ENCODE results near the gene CLEC2L.

Gene CLEC2L

DNA sequence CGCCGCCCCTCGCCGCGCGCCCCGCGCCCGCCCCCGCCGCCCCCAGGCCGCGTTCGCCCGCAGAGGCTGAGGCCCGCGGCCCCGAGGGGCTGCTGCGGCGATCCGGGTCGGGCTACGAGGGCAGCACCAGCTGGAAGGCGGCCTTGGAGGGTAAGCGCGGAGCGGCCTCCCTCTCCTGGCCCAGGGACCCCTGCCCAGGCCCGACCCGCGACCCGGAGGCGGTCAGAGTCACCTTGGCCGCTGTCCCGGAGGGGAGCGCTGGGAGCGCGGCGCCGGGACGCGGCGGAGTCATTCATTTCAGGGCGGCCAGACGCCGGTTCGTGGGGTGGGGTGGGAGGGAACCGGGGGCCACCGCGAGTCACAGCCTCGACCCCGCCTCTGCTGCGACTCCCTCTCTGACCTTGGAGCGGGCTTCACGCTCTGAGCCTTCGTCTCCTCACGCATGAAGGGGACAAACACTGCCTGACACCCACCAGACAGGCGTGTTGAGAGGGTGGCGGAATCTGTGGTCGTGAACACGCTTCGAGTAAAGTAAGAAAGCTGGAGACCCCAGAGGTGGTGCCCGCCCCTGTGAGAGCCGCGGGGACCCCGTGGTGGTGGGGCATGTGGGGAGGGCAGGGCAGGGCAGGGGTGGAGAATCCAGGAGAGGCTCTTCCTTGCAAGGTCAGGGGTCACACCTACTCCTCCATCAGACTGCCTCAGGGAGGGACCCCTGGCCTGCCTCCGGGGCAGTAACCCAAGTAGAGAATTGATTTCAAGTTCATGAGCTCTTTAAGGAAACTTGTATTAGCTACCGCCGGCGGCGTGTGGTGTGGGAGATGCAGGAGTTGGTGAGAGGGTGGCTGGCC lies 707 bp downstream of the CLEC2L start:
- H3K9ac ChIP-seq (ENCODE audit: low read depth, low read length), result no peak overlapping the region
- H3K9me3 ChIP-seq (ENCODE audit: insufficient read depth, low read depth, low read length), result no peaks in the 10 kb centered on the region
- no peaks in the 10 kb centered on the region for H3K4me1 ChIP-seq (ENCODE audit: insufficient read depth, low read length)
- peaks cover 56% of the 10 kb centered on the region for H3K27me3 ChIP-seq (ENCODE audit: insufficient read depth, low read length)
- peak overlapping the region; percentile 42 for H3K4me3 ChIP-seq (ENCODE audit: low read length)
- H3K36me3 ChIP-seq (ENCODE audit: insufficient read depth, low read length), result no peaks in the 10 kb centered on the region
- 24% methylated on average over 70 of the region's 70 CpGs for WGBS
- H3K27ac ChIP-seq (ENCODE audit: low read depth, low read length), result no peak overlapping the region

DNA sequence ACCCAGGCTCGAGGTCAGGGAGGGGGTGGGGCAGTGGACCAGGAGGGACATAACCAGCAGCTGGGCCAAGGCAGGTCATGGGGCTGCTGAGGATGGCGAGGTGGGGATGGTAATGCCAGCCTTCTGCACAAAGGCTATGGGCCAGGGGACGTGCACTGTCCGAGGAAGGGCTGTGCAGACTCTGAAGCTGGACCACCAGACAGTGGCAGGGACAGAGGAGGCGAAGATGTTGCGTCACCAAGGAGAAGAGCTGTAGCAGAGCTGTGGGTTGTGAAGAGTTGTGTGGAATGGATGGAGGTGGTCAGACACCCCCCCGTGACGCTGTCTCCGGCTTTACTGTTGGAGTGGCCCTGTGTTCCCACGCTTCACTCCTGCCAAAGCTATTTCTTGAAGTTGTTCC lies 1.8 kb downstream of the CLEC2L start:
- Histone ChIP-seq H3K27ac (ENCODE audit: low read depth, low read length) (no peak overlapping the region), H3K9me3 (ENCODE audit: insufficient read depth, low read depth, low read length) (no peaks in the 10 kb centered on the region), H3K4me3 (ENCODE audit: low read length) (no peak overlapping the region), H3K4me1 (ENCODE audit: insufficient read depth, low read length) (no peaks in the 10 kb centered on the region), H3K27me3 (ENCODE audit: insufficient read depth, low read length) (peaks cover 56% of the 10 kb centered on the region), H3K36me3 (ENCODE audit: insufficient read depth, low read length) (no peaks in the 10 kb centered on the region), H3K9ac (ENCODE audit: low read depth, low read length) (no peak overlapping the region)
- WGBS, result 92% methylated on average over 10 of the region's 10 CpGs

DNA sequence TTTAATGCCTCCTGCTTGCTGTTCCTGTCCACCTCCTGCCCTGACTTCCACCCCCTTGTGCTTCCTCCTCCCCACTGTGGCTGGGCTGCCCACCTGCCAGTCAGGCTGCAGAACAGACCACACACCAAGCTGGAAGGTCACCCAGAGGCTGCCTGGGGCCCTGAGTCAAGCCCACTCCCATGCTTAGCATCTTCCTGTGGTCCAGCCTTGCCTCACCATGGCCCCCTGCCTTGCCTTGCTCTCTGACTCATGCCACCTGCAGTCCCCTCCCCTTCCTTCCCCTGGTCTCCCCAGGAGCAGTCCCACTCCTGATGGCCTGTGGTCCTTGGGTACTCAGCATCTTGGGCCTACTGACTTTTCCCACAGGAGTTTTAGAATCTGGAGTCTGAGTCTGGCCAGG lies 2.3 kb downstream of the CLEC2L start:
- no peaks in the 10 kb centered on the region for H3K4me1 ChIP-seq (ENCODE audit: insufficient read depth, low read length)
- no peak overlapping the region for H3K27ac ChIP-seq (ENCODE audit: low read depth, low read length)
- H3K9me3 ChIP-seq (ENCODE audit: insufficient read depth, low read depth, low read length), result no peaks in the 10 kb centered on the region
- H3K36me3 ChIP-seq (ENCODE audit: insufficient read depth, low read length), result no peaks in the 10 kb centered on the region
- peaks cover 56% of the 10 kb centered on the region for H3K27me3 ChIP-seq (ENCODE audit: insufficient read depth, low read length)
- H3K4me3 ChIP-seq (ENCODE audit: low read length), result no peak overlapping the region
- no peak overlapping the region for H3K9ac ChIP-seq (ENCODE audit: low read depth, low read length)

DNA sequence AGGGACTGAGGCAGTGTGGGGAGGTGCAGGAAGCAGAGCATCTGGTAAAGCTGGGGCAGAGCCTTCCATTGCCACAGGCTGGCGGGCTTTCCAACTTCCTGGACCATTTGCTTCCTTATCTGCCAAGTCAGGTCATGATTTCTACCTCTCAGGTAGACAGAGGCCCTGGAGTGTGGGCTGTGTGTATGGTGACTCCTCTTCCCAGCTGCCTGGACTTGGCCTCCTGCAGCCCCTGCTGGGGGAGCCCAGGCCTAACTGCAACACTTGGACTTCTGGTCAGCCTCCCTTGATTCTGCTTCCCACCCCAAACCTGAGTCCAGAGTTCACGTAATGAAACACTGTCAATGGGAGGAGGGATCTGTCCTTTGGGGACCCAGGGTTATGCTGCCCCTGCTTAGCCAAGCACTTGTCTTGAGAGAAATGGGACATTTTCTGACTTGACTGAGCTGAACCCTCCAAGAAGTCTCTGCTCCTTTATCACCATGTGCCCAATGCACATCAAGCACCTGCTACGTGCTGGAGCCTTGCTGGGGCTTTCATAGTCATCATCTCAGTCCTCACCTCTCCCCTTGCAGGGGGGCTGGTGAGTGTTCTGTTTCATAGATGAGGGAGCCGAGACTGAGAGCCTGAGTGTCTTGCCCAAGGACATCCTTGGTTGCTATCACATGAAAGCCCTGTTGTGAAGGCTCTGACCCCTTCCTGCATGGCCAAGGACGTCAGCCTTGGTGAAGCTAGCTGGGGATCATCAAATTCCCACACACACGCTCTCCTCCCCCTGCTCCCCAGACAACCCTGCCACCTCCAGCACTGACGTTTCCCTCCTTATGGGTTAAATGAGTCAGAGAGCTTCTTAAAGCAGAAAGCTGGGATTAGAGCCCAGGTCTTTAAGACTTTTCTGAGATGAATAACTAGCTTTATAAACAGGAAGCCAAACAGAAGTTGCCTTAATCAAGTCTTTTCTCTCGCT lies 3.4 kb downstream of the CLEC2L start:
- peaks cover 47% of the 10 kb centered on the region for H3K27me3 ChIP-seq (ENCODE audit: insufficient read depth, low read length)
- WGBS, result 83% methylated on average over 8 of the region's 8 CpGs

DNA sequence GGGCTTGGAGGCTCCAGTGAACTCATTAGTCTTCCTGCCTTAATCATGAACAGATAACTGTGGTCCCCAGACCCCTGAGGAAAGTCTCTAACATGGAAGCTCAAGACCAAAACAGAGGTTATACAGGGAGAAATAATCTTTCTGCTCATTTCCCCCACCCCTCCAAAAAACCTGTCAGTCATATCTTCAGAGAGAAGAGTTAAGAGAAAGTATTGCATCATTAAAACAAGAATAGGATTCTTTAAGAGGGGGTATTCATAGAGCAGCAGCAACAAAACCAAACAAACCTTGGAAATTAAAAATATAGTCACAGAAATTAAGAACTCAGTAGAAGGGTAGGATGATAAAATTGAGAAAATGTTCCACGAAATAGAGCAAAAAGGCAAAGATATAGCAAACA lies 7.6 kb downstream of the CLEC2L start:
- no peak overlapping the region for H3K9ac ChIP-seq (ENCODE audit: low read depth, low read length)
- H3K4me1 ChIP-seq (ENCODE audit: insufficient read depth, low read length), result no peaks in the 10 kb centered on the region
- H3K36me3 ChIP-seq (ENCODE audit: insufficient read depth, low read length), result no peaks in the 10 kb centered on the region
- no peak overlapping the region for H3K27ac ChIP-seq (ENCODE audit: low read depth, low read length)
- no peaks in the 10 kb centered on the region for H3K9me3 ChIP-seq (ENCODE audit: insufficient read depth, low read depth, low read length)
- H3K4me3 ChIP-seq (ENCODE audit: low read length), result no peak overlapping the region
- H3K27me3 ChIP-seq (ENCODE audit: insufficient read depth, low read length), result peaks cover 8% of the 10 kb centered on the region
- WGBS, result 88% methylated on average over 1 of the region's 1 CpG

More for the DNA sequence above, 3.4 kb downstream of the CLEC2L start:
- no peak overlapping the region for H3K27ac ChIP-seq (ENCODE audit: low read depth, low read length)
- no peak overlapping the region for H3K9ac ChIP-seq (ENCODE audit: low read depth, low read length)
- no peak overlapping the region for H3K4me3 ChIP-seq (ENCODE audit: low read length)
- H3K9me3 ChIP-seq (ENCODE audit: insufficient read depth, low read depth, low read length), result no peaks in the 10 kb centered on the region
- H3K4me1 ChIP-seq (ENCODE audit: insufficient read depth, low read length), result no peaks in the 10 kb centered on the region
- H3K36me3 ChIP-seq (ENCODE audit: insufficient read depth, low read length), result no peaks in the 10 kb centered on the region

DNA sequence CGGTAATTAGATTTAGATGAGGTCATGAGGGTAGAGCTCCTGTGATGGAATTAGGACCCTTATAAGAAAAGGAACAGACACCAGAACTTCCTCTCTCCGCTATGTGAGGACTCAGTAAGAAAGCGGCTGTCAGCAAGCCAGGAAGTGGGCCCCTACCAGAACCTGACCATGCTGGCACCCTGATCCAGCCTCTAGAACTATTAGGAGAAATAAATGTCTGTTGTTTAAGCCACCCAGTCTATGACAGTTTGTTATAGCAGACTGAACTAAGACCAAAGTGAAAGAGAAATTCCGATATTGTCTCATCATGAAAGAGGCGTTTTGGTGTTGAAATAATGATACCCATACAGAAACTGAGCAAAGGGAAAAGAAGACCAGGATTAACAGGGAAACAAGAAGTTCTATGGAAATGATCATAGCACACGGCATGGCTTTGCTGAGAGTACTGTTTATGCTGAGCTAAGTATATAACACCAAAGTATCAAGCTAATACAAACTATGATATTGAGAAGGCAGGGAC lies 9.2 kb downstream of the CLEC2L start:
- no peaks in the 10 kb centered on the region for H3K36me3 ChIP-seq (ENCODE audit: insufficient read depth, low read length)
- H3K4me3 ChIP-seq (ENCODE audit: low read length), result no peak overlapping the region
- no peaks in the 10 kb centered on the region for H3K9me3 ChIP-seq (ENCODE audit: insufficient read depth, low read depth, low read length)
- no peak overlapping the region for H3K9ac ChIP-seq (ENCODE audit: low read depth, low read length)
- no peak overlapping the region for H3K27ac ChIP-seq (ENCODE audit: low read depth, low read length)
- H3K4me1 ChIP-seq (ENCODE audit: insufficient read depth, low read length), result 0 out of 2 replicates have a peak, but pooled peaks cover 5% of the 10 kb centered on the region
- no peaks in the 10 kb centered on the region for H3K27me3 ChIP-seq (ENCODE audit: insufficient read depth, low read length)
- 93% methylated on average over 6 of the region's 6 CpGs for WGBS

DNA sequence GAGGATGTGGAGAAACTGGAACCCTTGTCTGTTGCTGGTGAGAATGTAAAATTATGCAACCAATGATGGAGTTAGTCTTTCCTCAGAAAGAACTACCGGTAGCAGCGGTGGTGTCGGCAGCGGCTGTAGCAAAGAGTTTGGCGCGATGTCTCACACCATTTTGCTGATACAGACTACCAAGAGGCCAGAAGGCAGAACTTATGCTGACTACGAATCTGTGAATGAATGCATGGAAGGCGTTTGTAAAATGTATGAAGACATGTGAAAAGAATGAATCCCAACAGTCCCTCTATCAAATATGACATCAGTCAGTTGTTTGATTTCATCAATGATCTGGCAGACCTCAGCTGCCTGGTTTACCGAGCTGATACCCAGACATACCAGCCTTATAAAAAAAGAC lies 10.6 kb downstream of the CLEC2L start:
- no peak overlapping the region for H3K9ac ChIP-seq (ENCODE audit: low read depth, low read length)
- H3K27ac ChIP-seq (ENCODE audit: low read depth, low read length), result no peak overlapping the region
- WGBS, result 89% methylated on average over 9 of the region's 9 CpGs
- H3K36me3 ChIP-seq (ENCODE audit: insufficient read depth, low read length), result no peaks in the 10 kb centered on the region
- H3K4me1 ChIP-seq (ENCODE audit: insufficient read depth, low read length), result 0 out of 2 replicates have a peak, but pooled peaks cover 5% of the 10 kb centered on the region
- H3K9me3 ChIP-seq (ENCODE audit: insufficient read depth, low read depth, low read length), result no peaks in the 10 kb centered on the region
- no peak overlapping the region for H3K4me3 ChIP-seq (ENCODE audit: low read length)
- no peaks in the 10 kb centered on the region for H3K27me3 ChIP-seq (ENCODE audit: insufficient read depth, low read length)

DNA sequence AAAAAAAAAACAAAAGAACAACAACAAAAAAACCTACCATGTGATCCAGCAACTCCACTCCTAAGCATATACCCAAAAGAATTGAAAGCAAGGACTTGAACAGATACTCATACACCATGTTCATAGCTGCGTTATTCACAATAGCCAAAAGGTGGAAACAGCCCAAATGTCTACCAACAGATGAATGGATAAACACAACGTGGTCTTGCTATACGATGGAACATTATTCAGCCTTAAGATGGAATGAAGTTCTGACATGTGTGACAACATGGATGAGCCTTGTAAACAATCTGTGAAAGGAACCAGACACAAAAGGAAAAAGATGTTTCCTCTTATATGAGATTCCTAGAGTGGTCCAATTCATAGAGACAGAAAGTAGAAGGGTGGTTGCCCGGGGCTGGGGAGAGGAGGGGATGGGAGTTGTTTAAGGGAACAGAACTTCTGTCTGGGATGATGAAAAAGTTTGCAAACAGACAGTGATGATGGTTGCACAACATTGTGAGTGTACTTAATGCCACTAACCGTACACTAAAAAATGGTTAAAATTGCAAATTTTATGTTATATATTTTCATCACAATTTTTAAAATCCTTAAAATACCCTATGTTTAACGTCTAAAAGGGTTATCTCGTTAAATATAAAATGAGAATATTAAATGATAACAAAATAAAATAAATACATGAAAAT lies 11.6 kb downstream of the CLEC2L start:
- 94% methylated on average over 4 of the region's 7 CpGs for WGBS
- Histone ChIP-seq H3K9me3 (ENCODE audit: insufficient read depth, low read depth, low read length) (no peaks in the 10 kb centered on the region), H3K27me3 (ENCODE audit: insufficient read depth, low read length) (no peaks in the 10 kb centered on the region), H3K9ac (ENCODE audit: low read depth, low read length) (no peak overlapping the region), H3K27ac (ENCODE audit: low read depth, low read length) (no peak overlapping the region), H3K4me1 (ENCODE audit: insufficient read depth, low read length) (0 out of 2 replicates have a peak, but pooled peaks cover 5% of the 10 kb centered on the region), H3K36me3 (ENCODE audit: insufficient read depth, low read length) (no peaks in the 10 kb centered on the region), H3K4me3 (ENCODE audit: low read length) (no peak overlapping the region)

DNA sequence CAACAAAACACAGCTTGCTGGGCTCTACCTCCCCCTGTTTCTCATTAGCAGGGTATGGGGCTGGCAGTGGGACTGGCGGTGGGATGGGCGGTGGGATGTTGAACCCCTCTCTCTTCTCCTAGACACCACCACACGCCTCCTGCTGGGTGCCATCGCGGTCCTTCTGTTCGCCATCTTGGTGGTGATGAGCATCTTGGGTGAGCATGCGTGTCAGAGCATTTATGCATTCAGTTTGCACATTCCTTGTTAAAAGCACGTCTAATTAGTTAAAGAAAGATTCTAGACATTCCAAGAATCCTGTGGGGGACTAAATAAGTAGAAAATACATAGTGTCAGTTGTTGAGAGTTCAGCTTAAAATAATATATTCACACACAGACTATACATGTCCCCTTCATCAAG lies 12.7 kb downstream of the CLEC2L start:
- Histone ChIP-seq H3K9ac (ENCODE audit: low read depth, low read length) (no peak overlapping the region), H3K27me3 (ENCODE audit: insufficient read depth, low read length) (no peaks in the 10 kb centered on the region), H3K4me3 (ENCODE audit: low read length) (no peak overlapping the region), H3K4me1 (ENCODE audit: insufficient read depth, low read length) (0 out of 2 replicates have a peak, but pooled peaks cover 5% of the 10 kb centered on the region), H3K9me3 (ENCODE audit: insufficient read depth, low read depth, low read length) (no peaks in the 10 kb centered on the region), H3K36me3 (ENCODE audit: insufficient read depth, low read length) (no peaks in the 10 kb centered on the region), H3K27ac (ENCODE audit: low read depth, low read length) (no peak overlapping the region)
- WGBS, result 97% methylated on average over 8 of the region's 8 CpGs

DNA sequence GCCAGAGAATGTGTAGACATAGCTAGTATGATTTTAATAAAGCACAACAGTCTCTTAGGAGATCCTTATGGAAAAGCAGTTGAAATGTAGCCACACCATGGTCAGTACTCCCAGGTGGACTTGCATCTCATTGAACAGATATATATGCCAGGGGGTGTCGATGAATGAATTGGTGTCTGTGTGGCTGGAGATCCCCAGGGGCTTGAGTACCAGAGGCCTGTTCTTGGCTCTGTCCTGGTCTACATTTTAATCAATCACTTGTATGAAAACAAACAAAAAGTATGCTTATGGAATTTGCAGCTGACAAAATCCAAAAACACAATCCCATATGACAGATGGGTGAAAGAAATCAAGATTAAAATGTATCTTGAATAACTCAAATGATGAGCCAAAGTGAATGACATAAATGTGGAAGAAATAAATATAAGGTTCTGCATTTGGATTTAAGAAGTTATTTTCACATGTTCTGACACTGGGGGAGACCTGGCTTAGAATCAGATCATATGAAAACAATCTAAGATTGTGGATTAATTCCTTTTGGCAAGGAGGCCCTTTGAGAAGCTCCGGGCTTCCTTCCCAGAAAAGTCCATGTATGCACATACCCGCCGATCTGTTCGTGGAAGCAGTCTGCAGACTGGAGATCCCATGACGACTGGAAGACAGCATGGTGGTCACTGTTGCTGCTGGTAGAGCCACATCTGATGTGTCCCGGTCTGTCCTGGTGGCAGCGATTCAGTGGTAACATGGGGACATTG lies 15.6 kb downstream of the CLEC2L start:
- H3K36me3 ChIP-seq (ENCODE audit: insufficient read depth, low read length), result no peaks in the 10 kb centered on the region
- no peak overlapping the region for H3K27ac ChIP-seq (ENCODE audit: low read depth, low read length)
- H3K4me3 ChIP-seq (ENCODE audit: low read length), result no peak overlapping the region
- 0 out of 2 replicates have a peak, but pooled peaks cover 5% of the 10 kb centered on the region for H3K4me1 ChIP-seq (ENCODE audit: insufficient read depth, low read length)
- H3K9me3 ChIP-seq (ENCODE audit: insufficient read depth, low read depth, low read length), result no peaks in the 10 kb centered on the region
- H3K27me3 ChIP-seq (ENCODE audit: insufficient read depth, low read length), result no peaks in the 10 kb centered on the region
- WGBS, result 91% methylated on average over 8 of the region's 8 CpGs
- H3K9ac ChIP-seq (ENCODE audit: low read depth, low read length), result no peak overlapping the region
